ENCODE results near the gene GRM1.

GRM1 gene

DNA sequence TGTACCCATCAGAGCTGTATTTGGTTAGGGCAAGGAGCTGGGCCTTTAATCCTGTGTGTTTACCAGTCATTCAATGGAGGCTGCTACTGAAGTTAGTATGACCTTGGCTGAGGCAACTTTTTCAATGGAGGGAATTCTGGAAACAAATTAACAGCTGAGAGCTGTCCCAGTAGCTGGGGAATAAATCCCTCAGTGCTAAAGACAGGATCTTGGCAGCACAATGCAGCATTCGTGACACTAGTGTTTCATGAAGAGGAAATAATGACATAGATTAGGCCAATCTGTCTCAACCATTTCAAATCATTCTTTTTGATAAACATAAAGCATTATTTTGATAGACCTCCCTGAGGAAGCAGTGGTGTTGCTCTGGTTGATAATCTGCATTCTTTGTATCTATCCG is 42.9 kb downstream of the GRM1 start:
- no peaks in the 10 kb centered on the region for H3K27me3 ChIP-seq (replicated peaks)
- in situ Hi-C loops (cut with HindIII; ENCODE audit: low pct_ligation_motif_present, low sequenced_read_pairs) = no loop called here
- no peak overlapping the region for H3K4me3 ChIP-seq (ENCODE audit: low read depth, low read length)
- DNase-seq = no peak
- no peaks in the 10 kb centered on the region for H3K36me3 ChIP-seq (replicated peaks)
- no peak overlapping the region for H3K27ac ChIP-seq
- TF ChIP-seq CTCF (IDR thresholded peaks at IDR 0.05; ENCODE audit: low read depth, low read length, missing control alignments) = no peak

DNA sequence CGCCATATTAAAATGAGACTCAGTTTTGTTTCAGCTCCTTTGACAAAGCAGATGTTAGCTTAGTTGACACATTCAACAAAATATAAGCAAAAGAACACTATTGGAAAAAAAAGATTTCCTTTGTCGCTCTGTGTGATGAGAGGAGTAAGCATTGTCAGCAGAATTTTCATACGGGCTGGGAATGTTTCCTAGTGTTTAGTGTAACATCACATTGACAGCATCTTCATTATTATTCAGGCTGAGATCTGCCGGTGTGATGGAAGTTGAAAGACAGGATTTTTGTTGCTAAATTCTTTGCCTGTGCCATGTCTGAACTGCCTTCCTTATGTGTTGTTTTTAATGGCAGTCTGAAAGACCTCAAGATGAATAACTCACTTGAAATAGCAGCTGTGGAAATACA is 49.1 kb downstream of the GRM1 start:
- H3K27ac ChIP-seq = no peak overlapping the region
- in situ Hi-C loops (cut with HindIII; ENCODE audit: low pct_ligation_motif_present, low sequenced_read_pairs) = no loop called here
- no peaks in the 10 kb centered on the region for H3K27me3 ChIP-seq (replicated peaks)
- no peak overlapping the region for H3K4me3 ChIP-seq (ENCODE audit: low read depth, low read length)
- DNase-seq = no peak
- H3K36me3 ChIP-seq (replicated peaks) = no peaks in the 10 kb centered on the region
- no peak for TF ChIP-seq CTCF (IDR thresholded peaks at IDR 0.05; ENCODE audit: low read depth, low read length, missing control alignments)

DNA sequence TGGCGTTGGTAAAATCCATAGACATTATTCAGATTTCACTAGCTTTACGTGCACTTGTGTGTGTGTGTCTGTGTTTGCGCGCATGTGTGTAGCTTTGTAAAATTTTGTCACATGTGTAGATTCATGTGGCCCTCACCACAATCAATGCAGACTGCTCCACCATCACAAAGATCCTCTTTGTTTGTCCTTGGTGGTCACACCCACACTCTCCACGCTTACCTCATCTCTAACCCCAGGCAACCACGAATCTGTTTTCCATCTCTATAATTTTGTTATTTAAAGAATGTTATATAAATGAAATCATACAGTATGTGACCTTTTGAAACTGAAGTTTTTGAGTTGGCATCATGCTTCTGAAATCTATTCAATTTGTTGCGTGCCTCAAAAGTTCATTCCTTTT is 58.5 kb downstream of the GRM1 start:
- no peak for TF ChIP-seq CTCF (IDR thresholded peaks at IDR 0.05; ENCODE audit: low read depth, low read length, missing control alignments)
- no peaks in the 10 kb centered on the region for H3K27me3 ChIP-seq (replicated peaks)
- H3K36me3 ChIP-seq (replicated peaks) = no peaks in the 10 kb centered on the region
- H3K4me3 ChIP-seq (ENCODE audit: low read depth, low read length) = no peak overlapping the region
- no peak overlapping the region for H3K27ac ChIP-seq
- in situ Hi-C loops (cut with HindIII; ENCODE audit: low pct_ligation_motif_present, low sequenced_read_pairs) = no loop called here
- DNase-seq = no peak

DNA sequence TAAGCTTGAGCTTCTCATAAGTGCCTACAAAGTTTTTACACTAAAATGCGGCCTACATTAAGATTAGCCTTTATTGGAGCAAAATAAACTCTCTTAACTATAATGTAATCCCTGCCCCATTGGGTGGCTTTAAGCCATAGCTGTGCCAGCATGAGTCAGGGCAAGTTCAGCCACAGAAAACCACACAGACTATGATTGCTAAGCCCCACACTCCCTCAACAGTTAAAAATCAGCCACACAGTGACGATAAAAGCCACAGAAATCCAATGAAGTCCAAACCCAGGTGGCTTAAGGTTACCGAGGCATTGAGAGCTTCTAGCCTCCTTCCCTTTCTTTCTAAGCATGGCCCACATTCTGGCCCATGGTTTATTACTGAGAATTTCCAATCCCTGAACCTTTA is 61.6 kb downstream of the GRM1 start:
- H3K4me3 ChIP-seq (ENCODE audit: low read depth, low read length) = no peak overlapping the region
- H3K27ac ChIP-seq = no peak overlapping the region
- no peak for TF ChIP-seq CTCF (IDR thresholded peaks at IDR 0.05; ENCODE audit: low read depth, low read length, missing control alignments)
- no peaks in the 10 kb centered on the region for H3K36me3 ChIP-seq (replicated peaks)
- in situ Hi-C loops (cut with HindIII; ENCODE audit: low pct_ligation_motif_present, low sequenced_read_pairs) = no loop called here
- H3K27me3 ChIP-seq (replicated peaks) = no peaks in the 10 kb centered on the region
- DNase-seq = no peak

GRCh38 chr6:146092961-146093686 is 64.3 kb downstream of the GRM1 start:
- no peak overlapping the region for H3K4me3 ChIP-seq (ENCODE audit: low read depth, low read length)
- no peak for DNase-seq
- no peaks in the 10 kb centered on the region for H3K36me3 ChIP-seq (replicated peaks)
- H3K27me3 ChIP-seq (replicated peaks) = no peaks in the 10 kb centered on the region
- no peak for TF ChIP-seq CTCF (IDR thresholded peaks at IDR 0.05; ENCODE audit: low read depth, low read length, missing control alignments)
- H3K27ac ChIP-seq = no peak overlapping the region
- in situ Hi-C loops (cut with HindIII; ENCODE audit: low pct_ligation_motif_present, low sequenced_read_pairs) = no loop called here

DNA sequence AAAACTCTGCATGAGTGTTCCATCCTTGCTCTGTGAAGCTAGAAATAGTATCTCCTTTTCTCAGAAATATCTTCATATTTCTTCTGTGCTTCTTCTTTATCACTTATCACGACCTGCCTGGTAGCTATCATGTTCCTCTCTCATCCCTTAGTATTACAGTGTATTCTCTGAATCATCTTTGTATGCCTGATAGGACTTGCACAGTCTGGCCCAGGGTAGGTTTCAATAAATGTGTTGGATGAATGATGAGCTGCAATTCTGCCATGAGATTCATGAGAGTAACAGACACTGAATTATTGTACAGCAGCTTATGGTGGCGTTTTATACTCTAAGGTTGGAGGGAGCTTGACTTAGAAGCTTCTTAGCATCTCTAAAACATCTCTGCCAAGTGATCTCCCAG is 66.6 kb downstream of the GRM1 start:
- H3K27ac ChIP-seq = no peak overlapping the region
- H3K4me3 ChIP-seq (ENCODE audit: low read depth, low read length) = no peak overlapping the region
- DNase-seq = no peak
- H3K27me3 ChIP-seq (replicated peaks) = no peaks in the 10 kb centered on the region
- in situ Hi-C loops (cut with HindIII; ENCODE audit: low pct_ligation_motif_present, low sequenced_read_pairs) = no loop called here
- TF ChIP-seq CTCF (IDR thresholded peaks at IDR 0.05; ENCODE audit: low read depth, low read length, missing control alignments) = no peak
- H3K36me3 ChIP-seq (replicated peaks) = no peaks in the 10 kb centered on the region
